ENCODE results near the gene GPHN. TPM values are rescaled to one million over a fixed set of nuclear protein-coding genes. Genes with fewer than 3 reads are reported as not detected.

The GPHN gene
- 18.7 and 23.2 TPM in 2 replicates for total RNA-seq
- 4.8 and 5.1 TPM in 2 replicates for polyA plus RNA-seq
- 7.7 and 8.0 TPM in 2 replicates for polyA plus RNA-seq (2011; cell fraction: cytosol; rRNA removed)
- polyA plus RNA-seq (2011; cell fraction: nucleus; rRNA removed) = 11.8 and 12.3 TPM in 2 replicates
- polyA plus RNA-seq (2012) = 9.2 and 13.1 TPM in 2 replicates
- polyA minus RNA-seq = 29.7 and 39.0 TPM in 2 replicates
- polyA minus RNA-seq (2011; cell fraction: cytosol; rRNA and poly(A)+ RNA removed) = 24.5 TPM
- 64.2 and 76.1 TPM in 2 replicates for polyA minus RNA-seq (2011; cell fraction: nucleus; rRNA and poly(A)+ RNA removed)
- percentile 70 among the genes with signal in this experiment for Bru-seq, nascent RNA
- percentile 51 among the genes with signal in this experiment for BruChase-seq, experiment 1, labeled RNA remaining after a 6-hour chase
- percentile 59 among the genes with signal in this experiment for BruChase-seq, experiment 2, labeled RNA remaining after a 2-hour chase
- long read RNA-seq, full-length matches to known transcripts = 7 of 21 reads
- long read RNA-seq, partial matches to known transcripts = 1 of 21 reads
- long read RNA-seq, other reads (novel, unspliced or antisense) = 13 of 21 reads

DNA sequence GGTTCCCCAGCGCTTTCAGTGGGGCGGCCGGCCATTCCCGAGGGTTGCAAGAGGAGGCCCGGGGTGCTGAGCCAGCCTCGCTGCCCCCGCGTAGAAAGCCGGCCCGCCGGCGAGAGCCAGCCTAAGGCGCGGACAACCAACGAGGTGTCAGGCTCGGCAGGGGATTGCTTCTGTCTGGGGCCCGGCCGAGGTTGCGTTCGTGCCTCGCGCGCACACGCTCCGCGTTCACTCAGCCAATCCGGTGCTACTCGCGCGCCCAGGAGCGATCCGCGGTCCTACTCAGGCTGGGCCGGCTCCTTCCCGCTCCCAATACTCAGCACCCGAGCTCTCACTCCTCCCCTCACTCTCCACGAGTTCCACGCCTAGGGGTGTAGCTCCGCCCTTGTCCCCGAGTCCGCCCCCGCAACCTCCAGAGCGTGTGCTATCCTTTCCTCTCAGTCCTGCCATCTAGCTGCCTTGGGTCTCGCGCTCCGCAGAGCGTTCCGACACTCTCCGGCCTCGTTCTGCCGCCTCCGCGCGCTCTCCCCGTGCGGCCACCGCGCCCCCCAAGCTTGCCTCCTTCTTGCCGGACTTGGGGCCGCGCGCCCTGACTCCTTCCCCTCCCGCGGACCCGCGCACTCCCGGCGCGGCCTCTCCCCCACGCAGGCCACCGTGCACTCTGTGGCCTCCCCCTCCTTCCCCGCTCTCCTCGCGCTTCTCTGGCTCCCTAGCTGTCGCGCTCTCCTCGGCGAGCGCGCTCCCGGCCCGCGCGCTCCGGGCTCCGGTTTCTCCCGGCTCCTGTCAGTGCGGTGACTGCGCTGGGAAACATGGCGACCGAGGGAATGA, at the start of gene GPHN:
Gene GPHN (plus strand): TSS at position 426 of the 825 bp plus-strand sequence.
- Histone ChIP-seq H3K4me3 (replicated peaks in 1 of 3; ENCODE audit: insufficient read depth in 1 of 3, low read depth in 1 of 3, low read length in 3 of 3) (peak within 1 kb of the TSS; percentile 85 to 97 (median 93)), H3K79me2 (ENCODE audit: control insufficient read depth, insufficient read depth, low read length) (peaks cover 3% of the 10 kb centered on the region), H3K9me1 (replicated peaks; ENCODE audit: control insufficient read depth, extremely low read depth, insufficient read depth, low read length) (no peaks in the 10 kb centered on the region), H3K9ac (replicated peaks; ENCODE audit: extremely low read depth, insufficient read depth, low read length) (peak within 1 kb of the TSS; percentile 73), H4K20me1 (replicated peaks; ENCODE audit: control insufficient read depth, extremely low read depth, insufficient read depth, low read length) (peaks cover 3% of the 10 kb centered on the region), H3K27ac (ENCODE audit: insufficient read depth, low read depth, low read length) (peak within 1 kb of the TSS; percentile 27), H3K36me3 (ENCODE audit: control insufficient read depth in 2 of 2, extremely low read depth in 1 of 2, insufficient read depth in 2 of 2, low read length in 2 of 2) (no peaks in the 10 kb centered on the region), H3K4me2 (ENCODE audit: insufficient read depth, low read length) (peak within 1 kb of the TSS; percentile 70), H3K27me3 (ENCODE audit: control insufficient read depth in 2 of 2, insufficient read depth in 2 of 2, low read length in 2 of 2) (peaks cover 0 to 2% of the 10 kb centered on the region in 2 experiments), H3K9me3 (replicated peaks; ENCODE audit: control insufficient read depth, insufficient read depth, low read length) (no peaks in the 10 kb centered on the region), H3K4me1 (ENCODE audit: control insufficient read depth, extremely low read depth, insufficient read depth, low read length) (peaks cover 14% of the 10 kb centered on the region), H2AFZ (ENCODE audit: low read depth, low read length) (peak within 1 kb of the TSS; percentile 100)
- POLR2A ChIA-PET = interaction anchor here (0.6 kb wide), 1 partner anchor 844 kb away, joined by 4 read pairs; no protein-coding TSS in a partner anchor
- BruUV-seq (replicated peaks) = TSS peak; percentile 41
- FAIRE-seq (peak; percentile 89), DNase-seq (ENCODE audit: low read depth, low spot score) (peak; percentile 99)
- intact Hi-C loops (cut with micrococcal nuclease) = loop anchor here (1.0 to 5.0 kb wide), 3 partner anchors 144 to 849 kb away; partner anchors contain the start of genes ATP6V1D and PALS1
- dilution Hi-C loops (cut with MboI; ENCODE audit: extremely low pct_ligation_motif_present, low sequenced_read_pairs) = no loop called here
- CTCF ChIA-PET = interaction anchor here (0.8 to 1.7 kb wide), 7 partner anchors 8 to 852 kb away, joined by 3 to 9 read pairs (median 4); partner anchors contain the start of genes ATP6V1D and EIF2S1
- TF ChIP-seq GATA2 (IDR thresholded peaks at IDR 0.05; ENCODE audit: insufficient read depth, insufficient read length, low read depth, low read length) (no peak), EZH2 (IDR thresholded peaks at IDR 0.05; ENCODE audit: borderline replicate concordance, low read depth, low read length, severe bottlenecking) (no peak), POLR2A (IDR thresholded peaks at IDR 0.05; ENCODE audit: low read depth, low read length) (peak; percentile 95), POLR2AphosphoS5 (IDR thresholded peaks at IDR 0.05; ENCODE audit: insufficient read depth, low read depth, low read length) (peak; percentile 88), FOS (IDR thresholded peaks at IDR 0.05; ENCODE audit: borderline replicate concordance, insufficient read depth, low read length) (no peak), MYC (IDR thresholded peaks at IDR 0.05; ENCODE audit: low read depth, low read length) (peak; percentile 26), JUN (IDR thresholded peaks at IDR 0.05; ENCODE audit: borderline replicate concordance, insufficient read depth, insufficient read length, low read depth) (no peak)
- TF ChIP-seq, protein P1, sequence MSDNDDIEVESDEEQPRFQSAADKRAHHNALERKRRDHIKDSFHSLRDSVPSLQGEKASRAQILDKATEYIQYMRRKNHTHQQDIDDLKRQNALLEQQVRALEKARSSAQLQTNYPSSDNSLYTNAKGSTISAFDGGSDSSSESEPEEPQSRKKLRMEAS (IDR thresholded peaks at IDR 0.05; ENCODE audit: insufficient read depth, insufficient read length) = peak; percentile 43
- TF ChIP-seq, protein P2, sequence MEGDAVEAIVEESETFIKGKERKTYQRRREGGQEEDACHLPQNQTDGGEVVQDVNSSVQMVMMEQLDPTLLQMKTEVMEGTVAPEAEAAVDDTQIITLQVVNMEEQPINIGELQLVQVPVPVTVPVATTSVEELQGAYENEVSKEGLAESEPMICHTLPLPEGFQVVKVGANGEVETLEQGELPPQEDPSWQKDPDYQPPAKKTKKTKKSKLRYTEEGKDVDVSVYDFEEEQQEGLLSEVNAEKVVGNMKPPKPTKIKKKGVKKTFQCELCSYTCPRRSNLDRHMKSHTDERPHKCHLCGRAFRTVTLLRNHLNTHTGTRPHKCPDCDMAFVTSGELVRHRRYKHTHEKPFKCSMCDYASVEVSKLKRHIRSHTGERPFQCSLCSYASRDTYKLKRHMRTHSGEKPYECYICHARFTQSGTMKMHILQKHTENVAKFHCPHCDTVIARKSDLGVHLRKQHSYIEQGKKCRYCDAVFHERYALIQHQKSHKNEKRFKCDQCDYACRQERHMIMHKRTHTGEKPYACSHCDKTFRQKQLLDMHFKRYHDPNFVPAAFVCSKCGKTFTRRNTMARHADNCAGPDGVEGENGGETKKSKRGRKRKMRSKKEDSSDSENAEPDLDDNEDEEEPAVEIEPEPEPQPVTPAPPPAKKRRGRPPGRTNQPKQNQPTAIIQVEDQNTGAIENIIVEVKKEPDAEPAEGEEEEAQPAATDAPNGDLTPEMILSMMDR (IDR thresholded peaks at IDR 0.05; ENCODE audit: extremely low read depth in 1 of 2, insufficient read depth in 1 of 2, low read depth in 1 of 2, low read length in 2 of 2) = peak in 1 of 2 donors; percentile 5
